BE2C (cell line): ENCODE data around the gene CSF3.

ENCODE experiments used
- DNase-seq: peaks from one replicate; pipeline ENCODE4 v3.0.0-alpha.2; 2020
- H3K27me3 ChIP-seq: fragments of 250-450 bp; sonication (Bioruptor Pico); 2 replicates; pipeline ENCODE4 v1.5.1; 2020; ENCODE audit warnings: mild to moderate bottlenecking
- H3K36me3 ChIP-seq: fragments of 250-450 bp; sonication (Bioruptor Pico); 2 replicates; pipeline ENCODE4 v1.5.1; 2020; ENCODE audit warnings: mild to moderate bottlenecking
- H3K4me1 ChIP-seq: fragments of 250-450 bp; sonication (Bioruptor Pico); 2 replicates; pipeline ENCODE4 v1.5.1; 2020
- H3K4me3 ChIP-seq: 2 replicates; pipeline ENCODE4 v1.5.1; 2011; ENCODE audit warnings: low read depth, low read length
- H3K9me3 ChIP-seq: fragments of 250-450 bp; sonication (Bioruptor Pico); 2 replicates; pipeline ENCODE4 v1.5.1; 2020
- CTCF ChIP-seq: IDR thresholded peaks from 2 replicates; pipeline ENCODE4 v1.5.1; 2012; ENCODE audit warnings: mild to moderate bottlenecking, low read depth, low read length

Gene CSF3

GRCh38 chr17:40063901-40064531, 48.8 kb downstream of the CSF3 start:
- Histone ChIP-seq H3K9me3 (no peaks in the 10 kb centered on the region), H3K27me3 (no peaks in the 10 kb centered on the region), H3K36me3 (no peaks in the 10 kb centered on the region; the same call in 1 of the 2 replicates), H3K4me3 (peak overlapping the region; percentile 87), H3K4me1 (peaks cover 20% of the 10 kb centered on the region)
- DNase-seq: peak; percentile 25
- no peak for TF ChIP-seq CTCF

GRCh38 chr17:40064971-40065768, 49.9 kb downstream of the CSF3 start:
- Histone ChIP-seq H3K36me3 (no peaks in the 10 kb centered on the region; the same call in 1 of the 2 replicates), H3K9me3 (no peaks in the 10 kb centered on the region), H3K27me3 (no peaks in the 10 kb centered on the region), H3K4me1 (peaks cover 31% of the 10 kb centered on the region), H3K4me3 (peak overlapping the region; percentile 21)
- no peak for DNase-seq
- TF ChIP-seq CTCF: no peak

GRCh38 chr17:40065769-40066510, 50.7 kb downstream of the CSF3 start:
- no peaks in the 10 kb centered on the region; the same call in 1 of the 2 replicates for H3K36me3 ChIP-seq
- peaks cover 39% of the 10 kb centered on the region for H3K4me1 ChIP-seq
- no peaks in the 10 kb centered on the region for H3K27me3 ChIP-seq
- DNase-seq: no peak
- no peak for TF ChIP-seq CTCF
- no peak overlapping the region for H3K4me3 ChIP-seq
- H3K9me3 ChIP-seq: no peaks in the 10 kb centered on the region
